ENCODE data around the gene HSPB7. TPM values are rescaled to one million over a fixed set of nuclear protein-coding genes. Genes with fewer than 3 reads are reported as not detected.

HSPB7 gene
- total RNA-seq, 1 experiment from 2014 or later = not detected

GRCh38 chr1:16015491-16015890 lies 2.4 kb downstream of the HSPB7 start:
- Mint-ChIP-seq H3K36me3 (ENCODE audit: insufficient read depth in 1 of 3, low read depth in 3 of 3) (no peaks in the 10 kb centered on the region), H3K4me3 (0 out of 5 replicates have a peak overlapping the region, but pooled peaks of 1 of the 2 experiments have one; percentile 21), H3K9me3 (no peaks in the 10 kb centered on the region), H3K27ac (peak overlapping the region in 1 of 3 experiments; percentile 79; a peak in 1 of 7 replicates), H3K27me3 (ENCODE audit: low read depth) (peaks cover 12% of the 10 kb centered on the region), H3K4me1 (peaks cover 30 to 59% of the 10 kb centered on the region in 2 experiments)
- Histone ChIP-seq H2BK20ac (ENCODE audit: low read depth, low read length, poor library complexity, severe bottlenecking) (no peak overlapping the region), H3K79me1 (ENCODE audit: insufficient read depth, low read depth, low read length, poor library complexity, severe bottlenecking) (no peaks in the 10 kb centered on the region), H2BK5ac (ENCODE audit: insufficient read length, low read length) (no peak overlapping the region), H3K27me3 (ENCODE audit: insufficient read depth, low read length) (no peaks in the 10 kb centered on the region), H2BK12ac (ENCODE audit: insufficient read length, low read depth, low read length) (no peak overlapping the region), H3K4me1 (ENCODE audit: insufficient read depth, low read length) (peaks cover 8% of the 10 kb centered on the region; the same call in 1 of the 2 replicates), H3K79me2 (ENCODE audit: insufficient read depth, low read length) (no peaks in the 10 kb centered on the region), H3K14ac (ENCODE audit: insufficient read depth, low read length) (peak overlapping the region; percentile 51; the same call in 1 of the 2 replicates), H3K18ac (ENCODE audit: insufficient read length, low read depth, low read length) (no peak overlapping the region), H2AFZ (ENCODE audit: low read length) (no peak overlapping the region), H4K20me1 (ENCODE audit: control insufficient read depth, insufficient read depth, insufficient read length) (no peaks in the 10 kb centered on the region), H2AK5ac (ENCODE audit: insufficient read length, low read length) (no peak overlapping the region), H4K5ac (ENCODE audit: insufficient read length, low read depth, low read length) (no peak overlapping the region), H3K23me2 (ENCODE audit: insufficient read length, low read depth, low read length, poor library complexity, severe bottlenecking) (no peaks in the 10 kb centered on the region), H2BK120ac (ENCODE audit: low read depth, low read length, poor library complexity, severe bottlenecking) (no peak overlapping the region), H3K27ac (ENCODE audit: insufficient read length, low read depth, low read length) (no peak overlapping the region), H3K56ac (ENCODE audit: insufficient read length, low read depth, low read length) (no peak overlapping the region), H4K8ac (replicated peaks; ENCODE audit: insufficient read length, low read depth, low read length) (no peak overlapping the region), H3K9ac (ENCODE audit: extremely low read depth, insufficient read length, low read length) (no peak overlapping the region), H3K4ac (ENCODE audit: low read depth, low read length) (no peak overlapping the region), H3T11ph (ENCODE audit: low read length) (no peak overlapping the region), H4K91ac (ENCODE audit: insufficient read length, low read depth, low read length) (no peak overlapping the region), H3K23ac (ENCODE audit: insufficient read length, low read depth, low read length) (no peak overlapping the region), H3K4me2 (ENCODE audit: insufficient read depth, insufficient read length, low read length) (no peak overlapping the region), H3K9me3 (ENCODE audit: control insufficient read depth, low read depth, low read length) (no peaks in the 10 kb centered on the region), H2BK15ac (ENCODE audit: low read depth, low read length) (no peak overlapping the region)
- WGBS (ENCODE audit: extremely low coverage, insufficient read length, low lambda C conversion rate) = no CpG with 5 or more reads among the region's 25 CpGs
- TF ChIP-seq CTCF (conservative IDR thresholded peaks at IDR 0.05) = no peak
- DNase-seq = no peak
